CD8-positive, alpha-beta memory T cell (primary cell): ENCODE measurements around the gene CDC45. TPM values are rescaled to one million over a fixed set of nuclear protein-coding genes. Genes with fewer than 3 reads are reported as not detected.

Experiments
- CTCF ChIA-PET: fragments of 350-600 bp; sonication (Branson Sonifier 250); formaldehyde crosslinking; loops from one replicate; lab custom pipeline; 2021; ENCODE audit warnings: antibody characterized with exemption; lab: Charles Lee
- POLR2A ChIA-PET: fragments of 350-600 bp; sonication (Branson Sonifier 250); formaldehyde crosslinking; loops from one replicate; lab custom pipeline; 2021; ENCODE audit warnings: antibody characterized with exemption; lab: Charles Lee
- DNase-seq, 5 donors: peaks; one replicate each; pipeline versions ENCODE4 v3.0.0 to v3.0.0-alpha.2; 2020 to 2022; ENCODE audit warnings: mixed read lengths in 1 of 5
- H3K27ac ChIP-seq: one replicate; pipeline ENCODE4 v1.7.0; 2013; ENCODE audit warnings: low read depth, mild to moderate bottlenecking, low read length, moderate library complexity
- H3K27me3 ChIP-seq: 2 replicates; pipeline ENCODE4 v1.7.0; 2013; ENCODE audit warnings: low read length, mild to moderate bottlenecking; ENCODE audit not compliant: insufficient read depth, poor library complexity, severe bottlenecking
- H3K36me3 ChIP-seq: 2 replicates; pipeline ENCODE4 v1.7.0; 2013; ENCODE audit warnings: mild to moderate bottlenecking, low read length, moderate library complexity; ENCODE audit not compliant: insufficient read depth
- H3K4me1 ChIP-seq: 2 replicates; pipeline ENCODE4 v1.7.0; 2013; ENCODE audit warnings: mild to moderate bottlenecking, low read length, moderate library complexity; ENCODE audit not compliant: insufficient read depth
- H3K4me3 ChIP-seq: 2 replicates; pipeline ENCODE4 v1.7.0; 2013; ENCODE audit warnings: mild to moderate bottlenecking, low read length
- H3K9me3 ChIP-seq: 2 replicates; pipeline ENCODE4 v1.7.0; 2013; ENCODE audit warnings: mild to moderate bottlenecking, low read length
- H3K27ac Mint-ChIP-seq, 8 donors: one replicate each; pipeline ENCODE4 v1.8.0; 2020 to 2021; ENCODE audit warnings: mixed read lengths in 8 of 8, mild to moderate bottlenecking in 6 of 8, inconsistent platforms in 3 of 8, moderate library complexity in 3 of 8
- H3K27me3 Mint-ChIP-seq, 2 donors: one replicate each; pipeline ENCODE4 v1.8.0; 2020 to 2021; ENCODE audit warnings: mixed read lengths in 2 of 2, mild to moderate bottlenecking in 1 of 2, moderate library complexity in 1 of 2
- H3K36me3 Mint-ChIP-seq, 3 donors: one replicate each; pipeline ENCODE4 v1.8.0; 2020 to 2021; ENCODE audit warnings: mixed read lengths in 3 of 3, inconsistent platforms in 1 of 3, mild to moderate bottlenecking in 1 of 3
- H3K4me1 Mint-ChIP-seq, 3 donors: one replicate each; pipeline ENCODE4 v1.8.0; 2020 to 2021; ENCODE audit warnings: mixed read lengths in 3 of 3, inconsistent platforms in 1 of 3, mild to moderate bottlenecking in 1 of 3
- H3K4me3 Mint-ChIP-seq, 7 donors: one replicate each; pipeline ENCODE4 v1.8.0; 2020 to 2021; ENCODE audit warnings: mixed read lengths in 7 of 7, mild to moderate bottlenecking in 6 of 7, moderate library complexity in 4 of 7, inconsistent platforms in 2 of 7
- H3K9me3 Mint-ChIP-seq, 5 donors: one replicate each; pipeline ENCODE4 v1.8.0; 2020 to 2022; ENCODE audit warnings: mixed read lengths in 5 of 5, mild to moderate bottlenecking in 3 of 5, moderate library complexity in 2 of 5, inconsistent platforms in 1 of 5
- polyA plus RNA-seq: library from polyadenylated mRNA; unstranded; fragments of 300-500 nt; fragmentation: Illumina TruSeq; gene quantifications from one replicate; pipeline ENCODE4 v1.2.3, GENCODE V29; 2021
- total RNA-seq, 2 experiments: library from RNA; stranded (reverse); gene quantifications; one replicate each; pipeline ENCODE4 v1.2.3, GENCODE V29; 2021

The CDC45 gene
- total and polyA plus RNA-seq, 3 experiments from 2014 or later, result 0.17 to 101 (median 99.0) TPM

DNA sequence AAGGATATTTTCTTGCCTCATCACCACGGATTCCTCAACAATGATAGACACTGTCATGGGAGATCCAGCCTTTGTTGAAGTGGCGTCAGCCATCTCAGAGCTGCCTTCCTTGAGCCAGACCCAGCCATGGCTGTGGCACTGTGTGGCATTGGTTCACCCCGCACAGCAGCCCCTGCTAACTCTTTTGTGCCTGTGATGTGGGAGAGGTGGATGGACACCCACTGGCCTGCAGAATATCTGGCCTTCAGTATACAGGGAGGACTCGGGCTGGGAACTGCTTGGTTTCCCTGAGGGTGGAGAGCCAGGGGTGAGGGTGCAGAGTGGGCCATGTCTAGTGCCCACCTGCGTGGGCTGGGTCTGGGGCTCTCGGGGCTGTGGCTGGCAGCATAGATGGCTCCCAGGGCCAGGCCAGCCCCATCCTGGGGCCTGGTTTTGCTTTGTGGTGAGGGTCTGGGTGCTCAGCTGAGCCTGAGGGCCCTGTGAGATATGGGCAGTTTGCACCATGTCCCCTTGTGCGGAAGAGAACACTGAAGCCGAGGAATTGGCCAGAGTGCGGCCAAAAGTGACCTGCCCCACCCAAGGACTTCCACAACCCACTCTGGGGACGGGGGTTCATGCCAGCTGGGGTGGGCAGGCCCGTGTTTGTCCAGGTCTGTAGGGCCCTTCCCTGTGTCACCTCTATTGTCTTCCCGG lies 38.3 kb downstream of the CDC45 start:
- POLR2A ChIA-PET, result no interaction called here

DNA sequence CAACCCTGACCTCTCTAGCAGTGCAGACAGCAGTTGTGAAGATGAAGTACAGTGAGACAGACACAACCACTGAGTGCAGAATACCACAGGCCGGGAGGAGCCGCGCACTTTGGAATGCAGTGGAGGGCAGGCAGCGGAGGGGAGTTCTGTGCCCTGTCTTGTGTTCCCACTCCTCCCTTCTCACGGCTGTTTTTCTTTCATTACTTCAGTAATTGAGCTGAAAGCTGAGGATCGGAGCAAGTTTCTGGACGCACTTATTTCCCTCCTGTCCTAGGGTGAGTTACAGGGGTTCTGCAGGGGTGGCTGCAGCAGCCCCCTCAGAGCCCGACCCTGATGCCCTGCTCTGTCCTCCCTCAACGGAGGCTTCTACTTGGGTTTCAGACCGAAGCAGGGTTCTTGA lies 38.9 kb downstream of the CDC45 start:
- Mint-ChIP-seq H3K4me3 (no peak overlapping the region), H3K27me3 (peaks cover 1 to 7% of the 10 kb centered on the region in 2 donors), H3K36me3 (no peaks in the 10 kb centered on the region), H3K9me3 (no peaks in the 10 kb centered on the region), H3K4me1 (peaks cover 0 to 2% (median 1%) of the 10 kb centered on the region in 3 donors), H3K27ac (no peak overlapping the region)
- Histone ChIP-seq H3K27ac (no peak overlapping the region), H3K36me3 (no peaks in the 10 kb centered on the region), H3K4me3 (no peak overlapping the region), H3K27me3 (no peaks in the 10 kb centered on the region), H3K4me1 (no peaks in the 10 kb centered on the region), H3K9me3 (no peaks in the 10 kb centered on the region)
- ChIA-PET CTCF (no interaction called here), POLR2A (no interaction called here)
- DNase-seq, result no peak

More for the DNA sequence above, 38.3 kb downstream of the CDC45 start:
- H3K27me3 ChIP-seq, result no peaks in the 10 kb centered on the region
- CTCF ChIA-PET, result no interaction called here
- no peak for DNase-seq
- no peak overlapping the region for H3K27ac ChIP-seq
- no peak overlapping the region for H3K27ac Mint-ChIP-seq
- no peaks in the 10 kb centered on the region for H3K9me3 ChIP-seq
- no peaks in the 10 kb centered on the region for H3K9me3 Mint-ChIP-seq
- peaks cover 0 to 1% (median 0%) of the 10 kb centered on the region in 3 donors for H3K4me1 Mint-ChIP-seq
- peaks cover 0 to 5% of the 10 kb centered on the region in 2 donors for H3K27me3 Mint-ChIP-seq
- H3K4me3 ChIP-seq, result no peak overlapping the region
- H3K36me3 Mint-ChIP-seq, result no peaks in the 10 kb centered on the region
- no peaks in the 10 kb centered on the region for H3K36me3 ChIP-seq
- H3K4me3 Mint-ChIP-seq, result no peak overlapping the region
- H3K4me1 ChIP-seq, result no peaks in the 10 kb centered on the region

DNA sequence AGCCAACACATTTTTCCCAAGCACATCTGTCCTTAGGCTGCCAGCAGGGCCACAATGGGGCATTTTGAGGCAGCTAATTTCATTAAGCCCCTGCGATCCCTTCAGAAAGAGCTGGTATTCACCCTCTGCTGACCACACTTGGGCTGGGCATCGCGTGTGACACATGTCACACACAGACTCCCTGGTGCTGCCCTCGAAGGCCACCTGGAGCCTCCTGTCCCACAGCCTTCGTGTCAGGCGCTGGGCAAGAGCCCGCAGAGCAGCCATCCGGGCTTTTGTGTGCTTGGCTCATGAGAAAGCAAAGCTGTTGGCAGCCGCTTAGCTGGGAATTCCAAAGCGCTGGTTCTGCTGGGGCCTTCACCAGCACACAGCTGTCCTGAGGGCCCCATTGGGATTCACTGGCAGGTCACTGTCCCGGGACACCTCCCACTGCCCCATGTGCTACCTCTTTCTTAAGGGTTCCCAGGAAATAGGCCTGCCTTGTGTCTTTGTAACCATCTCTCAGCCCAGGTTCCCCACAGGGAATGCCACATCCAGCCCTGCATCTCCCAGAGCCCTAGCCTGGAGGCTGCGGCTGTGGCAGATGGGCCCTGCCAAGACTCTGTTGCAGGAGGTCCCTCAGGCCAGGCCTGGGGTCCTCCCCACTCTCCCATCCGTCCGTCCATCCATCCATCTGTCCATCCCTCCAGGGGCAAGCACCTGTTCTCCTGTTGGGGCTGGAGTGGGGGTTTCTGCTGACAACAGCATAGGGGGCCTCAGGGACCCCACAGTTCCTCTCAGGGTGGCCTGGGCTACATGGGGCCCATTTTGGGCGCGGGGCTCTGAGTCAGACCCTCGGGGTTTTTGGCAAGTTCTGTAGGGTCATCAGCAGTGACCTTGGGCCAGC lies 39.6 kb downstream of the CDC45 start:
- Histone ChIP-seq H3K27me3 (no peaks in the 10 kb centered on the region), H3K9me3 (no peaks in the 10 kb centered on the region), H3K4me1 (no peaks in the 10 kb centered on the region), H3K4me3 (no peak overlapping the region), H3K36me3 (no peaks in the 10 kb centered on the region), H3K27ac (no peak overlapping the region)
- CTCF ChIA-PET, result no interaction called here
- DNase-seq, result no peak
- POLR2A ChIA-PET, result no interaction called here
- H3K27me3 Mint-ChIP-seq, result peaks cover 2 to 7% of the 10 kb centered on the region in 2 donors
- no peak overlapping the region for H3K4me3 Mint-ChIP-seq
- H3K9me3 Mint-ChIP-seq, result no peaks in the 10 kb centered on the region
- no peaks in the 10 kb centered on the region for H3K36me3 Mint-ChIP-seq
- H3K27ac Mint-ChIP-seq, result no peak overlapping the region
- H3K4me1 Mint-ChIP-seq, result peaks cover 0 to 2% (median 1%) of the 10 kb centered on the region in 3 donors

DNA sequence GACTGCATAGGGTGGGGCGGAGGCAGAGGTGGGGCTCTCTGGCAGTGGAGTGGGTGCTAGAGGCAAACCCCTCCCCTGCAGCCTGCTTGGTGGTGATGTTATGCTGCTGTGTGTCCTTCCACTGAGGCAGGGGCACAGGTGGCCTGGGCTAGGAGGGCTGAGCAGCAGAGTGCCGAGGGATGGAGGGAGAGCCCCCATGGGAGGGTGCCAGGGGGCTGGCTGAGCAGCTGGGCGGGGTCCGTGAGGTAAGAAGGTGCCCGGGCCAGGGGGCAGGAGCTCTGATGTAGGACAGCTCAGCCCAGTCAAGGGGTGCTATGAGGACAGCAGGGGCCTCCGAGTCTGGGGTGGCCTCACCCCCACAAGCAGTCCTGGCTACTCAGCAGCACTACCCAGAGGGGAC lies 40.3 kb downstream of the CDC45 start:
- no peaks in the 10 kb centered on the region for H3K36me3 Mint-ChIP-seq
- H3K4me1 Mint-ChIP-seq, result peaks cover 0 to 7% (median 2%) of the 10 kb centered on the region in 3 donors
- no peaks in the 10 kb centered on the region for H3K36me3 ChIP-seq
- no peaks in the 10 kb centered on the region for H3K27me3 ChIP-seq
- no peaks in the 10 kb centered on the region for H3K4me1 ChIP-seq
- no peak overlapping the region for H3K4me3 ChIP-seq
- H3K9me3 ChIP-seq, result no peaks in the 10 kb centered on the region
- ChIA-PET CTCF (no interaction called here), POLR2A (no interaction called here)
- H3K4me3 Mint-ChIP-seq, result peak overlapping the region in 1 of 7 donors; percentile 61
- no peak overlapping the region for H3K27ac Mint-ChIP-seq
- H3K9me3 Mint-ChIP-seq, result no peaks in the 10 kb centered on the region
- no peak for DNase-seq
- peaks cover 2 to 12% of the 10 kb centered on the region in 2 donors for H3K27me3 Mint-ChIP-seq
- H3K27ac ChIP-seq, result no peak overlapping the region

DNA sequence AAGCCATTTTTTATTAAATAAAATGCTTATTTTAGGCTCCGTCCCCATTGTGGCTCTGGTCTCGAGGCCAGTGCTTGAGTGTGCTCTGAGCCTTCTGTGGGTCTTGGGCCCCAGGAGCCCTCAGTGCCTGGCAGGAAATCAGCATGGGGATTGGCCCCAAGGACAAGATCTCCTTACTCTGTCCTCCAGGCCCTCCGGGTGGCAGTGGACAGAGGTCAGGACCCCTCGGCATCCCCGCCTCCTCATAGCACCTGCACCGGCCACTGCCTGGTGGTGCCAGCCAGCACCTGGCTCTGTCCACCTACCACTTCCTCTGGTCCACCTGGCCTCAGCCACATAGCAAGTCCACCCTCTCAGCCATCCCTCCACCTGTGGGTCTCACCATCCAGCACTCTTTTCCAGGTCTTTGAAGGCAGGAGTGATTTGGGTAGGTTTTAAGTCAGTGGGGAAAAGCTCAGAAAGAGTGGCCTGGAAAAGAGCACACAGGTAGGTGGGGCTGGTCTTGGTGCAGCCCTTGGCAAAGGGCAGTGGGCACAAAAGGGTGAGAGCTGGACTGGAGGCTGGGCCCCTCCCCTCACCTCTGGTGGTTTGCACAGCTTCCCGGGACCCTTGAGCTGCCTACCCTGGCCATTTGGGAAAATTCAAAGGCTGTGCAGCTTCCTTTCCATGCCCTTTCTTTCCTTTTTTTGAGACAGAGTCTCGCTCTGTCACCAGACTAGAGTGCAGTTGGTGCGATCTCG lies 41.0 kb downstream of the CDC45 start:
- Mint-ChIP-seq H3K9me3 (no peaks in the 10 kb centered on the region), H3K27ac (no peak overlapping the region), H3K4me3 (no peak overlapping the region), H3K36me3 (no peaks in the 10 kb centered on the region), H3K27me3 (peaks cover 2 to 14% of the 10 kb centered on the region in 2 donors), H3K4me1 (peaks cover 0 to 7% (median 2%) of the 10 kb centered on the region in 3 donors)
- H3K4me1 ChIP-seq, result no peaks in the 10 kb centered on the region
- H3K36me3 ChIP-seq, result no peaks in the 10 kb centered on the region
- CTCF ChIA-PET, result no interaction called here
- no peak for DNase-seq
- H3K27me3 ChIP-seq, result peaks cover 3% of the 10 kb centered on the region
- no peaks in the 10 kb centered on the region for H3K9me3 ChIP-seq
- H3K4me3 ChIP-seq, result no peak overlapping the region
- H3K27ac ChIP-seq, result no peak overlapping the region
- POLR2A ChIA-PET, result no interaction called here

DNA sequence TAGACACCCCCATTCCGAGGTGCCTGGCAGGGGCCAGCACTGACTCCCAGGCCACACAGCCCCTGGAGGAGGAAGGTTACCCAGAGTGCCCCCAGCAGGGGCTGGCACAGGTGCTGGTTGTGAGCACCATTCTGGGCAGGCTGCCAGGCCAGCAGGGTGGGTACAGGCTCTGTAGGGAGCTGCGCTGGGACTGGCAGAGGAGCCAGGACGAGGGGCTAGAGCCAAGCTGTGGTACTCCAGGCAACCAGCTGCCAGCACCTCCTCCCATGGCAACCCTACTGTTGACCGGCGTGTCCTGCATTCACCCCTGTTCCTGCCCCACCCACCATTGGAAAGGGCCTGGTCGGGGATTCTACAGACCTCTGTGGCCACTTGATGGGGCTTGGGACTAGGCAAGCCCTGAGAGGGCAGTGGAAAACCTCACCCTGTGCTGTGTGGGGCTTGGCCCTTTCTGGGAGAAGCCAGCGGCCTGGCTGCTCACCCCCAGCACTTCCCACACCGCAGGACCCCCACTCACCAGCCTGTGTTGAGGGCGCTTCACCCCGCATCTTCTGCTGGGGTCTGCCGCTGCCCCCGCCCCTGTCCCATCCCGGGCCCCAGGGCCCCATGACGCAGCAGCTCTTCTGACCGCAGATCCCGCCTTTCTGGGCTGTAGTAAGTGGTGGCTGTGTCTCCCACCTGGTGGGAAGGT lies 42.6 kb downstream of the CDC45 start:
- no peaks in the 10 kb centered on the region for H3K9me3 ChIP-seq
- Mint-ChIP-seq H3K27ac (no peak overlapping the region), H3K4me3 (peak overlapping the region in 1 of 7 donors; percentile 65), H3K4me1 (peaks cover 0 to 7% (median 2%) of the 10 kb centered on the region in 3 donors), H3K27me3 (peaks cover 9 to 28% of the 10 kb centered on the region in 2 donors), H3K9me3 (no peaks in the 10 kb centered on the region), H3K36me3 (no peaks in the 10 kb centered on the region)
- POLR2A ChIA-PET, result no interaction called here
- no peaks in the 10 kb centered on the region for H3K4me1 ChIP-seq
- peaks cover 7% of the 10 kb centered on the region for H3K27me3 ChIP-seq
- no peak overlapping the region for H3K27ac ChIP-seq
- H3K36me3 ChIP-seq, result no peaks in the 10 kb centered on the region
- DNase-seq, result no peak
- CTCF ChIA-PET, result no interaction called here
- no peak overlapping the region for H3K4me3 ChIP-seq

DNA sequence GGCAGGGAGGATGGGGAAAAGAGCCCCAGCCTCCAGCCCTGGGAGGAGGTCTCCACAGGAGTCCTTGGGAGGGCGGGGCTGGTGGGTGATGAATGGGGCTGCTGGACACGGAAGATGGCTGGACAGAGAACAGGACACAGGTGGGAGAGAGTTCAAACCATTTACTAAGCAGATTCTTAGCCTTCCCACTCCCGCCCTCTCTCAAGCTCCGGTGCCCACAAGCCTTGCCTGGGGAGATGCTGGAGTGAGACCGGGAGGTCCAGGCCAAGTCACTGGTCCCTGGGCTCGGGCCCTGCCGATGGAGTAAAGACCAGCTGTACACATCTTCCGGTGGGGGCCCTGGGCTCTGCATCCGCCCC lies 43.1 kb downstream of the CDC45 start:
- H3K27ac Mint-ChIP-seq, result no peak overlapping the region
- Histone ChIP-seq H3K4me1 (no peaks in the 10 kb centered on the region), H3K27me3 (peaks cover 7% of the 10 kb centered on the region), H3K27ac (no peak overlapping the region), H3K9me3 (no peaks in the 10 kb centered on the region), H3K4me3 (no peak overlapping the region), H3K36me3 (no peaks in the 10 kb centered on the region)
- no peaks in the 10 kb centered on the region for H3K36me3 Mint-ChIP-seq
- H3K27me3 Mint-ChIP-seq, result peaks cover 9 to 32% of the 10 kb centered on the region in 2 donors
- no peak for DNase-seq
- no peaks in the 10 kb centered on the region for H3K9me3 Mint-ChIP-seq
- ChIA-PET POLR2A (no interaction called here), CTCF (no interaction called here)
- H3K4me3 Mint-ChIP-seq, result no peak overlapping the region
- peaks cover 0 to 7% (median 2%) of the 10 kb centered on the region in 3 donors for H3K4me1 Mint-ChIP-seq
